H9 (cell line): Measurements from ENCODE around the gene ULK4. TPM values are rescaled to one million over a fixed set of nuclear protein-coding genes. Genes with fewer than 3 reads are reported as not detected.

Source experiments
- DNase-seq: peaks from one replicate; pipeline ENCODE4 v3.0.0-alpha.2; 2017
- H2AFZ ChIP-seq: one replicate; pipeline ENCODE4 v1.6.1; 2013; ENCODE audit warnings: mild to moderate bottlenecking, low read length, control low read depth, moderate library complexity
- H2AK5ac ChIP-seq: 2 replicates; pipeline ENCODE4 v1.6.1; 2013; ENCODE audit warnings: low read length, control low read depth, mixed read lengths; ENCODE audit not compliant: insufficient read length
- H2BK120ac ChIP-seq: one replicate; pipeline ENCODE4 v1.6.1; 2013; ENCODE audit warnings: low read depth, mild to moderate bottlenecking, low read length, control low read depth, inconsistent platforms; ENCODE audit not compliant: poor library complexity, severe bottlenecking
- H2BK12ac ChIP-seq: 2 replicates; pipeline ENCODE4 v1.6.1; 2013; ENCODE audit warnings: low read length, control low read depth, mixed read lengths, low read depth; ENCODE audit not compliant: insufficient read length
- H2BK15ac ChIP-seq: 2 replicates; pipeline ENCODE4 v1.6.1; 2013; ENCODE audit warnings: low read depth, low read length, control low read depth
- H2BK20ac ChIP-seq: one replicate; pipeline ENCODE4 v1.6.1; 2013; ENCODE audit warnings: low read depth, mild to moderate bottlenecking, low read length, control low read depth, inconsistent platforms; ENCODE audit not compliant: poor library complexity, severe bottlenecking
- H2BK5ac ChIP-seq: 2 replicates; pipeline ENCODE4 v1.6.1; 2013; ENCODE audit warnings: low read length, control low read depth, mixed read lengths; ENCODE audit not compliant: insufficient read length
- H3K14ac ChIP-seq: 2 replicates; pipeline ENCODE4 v1.6.1; 2013; ENCODE audit warnings: low read length, control low read depth; ENCODE audit not compliant: insufficient read depth
- H3K18ac ChIP-seq: 2 replicates; pipeline ENCODE4 v1.6.1; 2013; ENCODE audit warnings: low read depth, mild to moderate bottlenecking, mixed read lengths, low read length, control low read depth; ENCODE audit not compliant: insufficient read length
- H3K23ac ChIP-seq: 2 replicates; pipeline ENCODE4 v1.6.1; 2013; ENCODE audit warnings: low read length, control low read depth, mixed read lengths, low read depth; ENCODE audit not compliant: insufficient read length
- H3K23me2 ChIP-seq: 2 replicates; pipeline ENCODE4 v1.6.1; 2013; ENCODE audit warnings: low read depth, mild to moderate bottlenecking, mixed read lengths, low read length, control low read depth; ENCODE audit not compliant: insufficient read length, poor library complexity, severe bottlenecking
- H3K27ac ChIP-seq: 2 replicates; pipeline ENCODE4 v1.5.1; 2013; ENCODE audit warnings: low read length, control low read depth, mixed read lengths, low read depth; ENCODE audit not compliant: insufficient read length
- H3K27me3 ChIP-seq: 2 replicates; pipeline ENCODE4 v1.6.1; 2013; ENCODE audit warnings: low read length, control low read depth, inconsistent platforms; ENCODE audit not compliant: insufficient read depth
- H3K4ac ChIP-seq: 2 replicates; pipeline ENCODE4 v1.6.1; 2013; ENCODE audit warnings: low read depth, mild to moderate bottlenecking, control low read depth, inconsistent platforms, low read length, moderate library complexity
- H3K4me1 ChIP-seq: 2 replicates; pipeline ENCODE4 v1.6.1; 2013; ENCODE audit warnings: low read length, control low read depth, inconsistent platforms; ENCODE audit not compliant: insufficient read depth
- H3K4me2 ChIP-seq: 2 replicates; pipeline ENCODE4 v1.6.1; 2013; ENCODE audit warnings: low read length, control low read depth, mixed read lengths; ENCODE audit not compliant: insufficient read length, insufficient read depth
- H3K56ac ChIP-seq: 2 replicates; pipeline ENCODE4 v1.6.1; 2013; ENCODE audit warnings: low read depth, mild to moderate bottlenecking, mixed read lengths, low read length, control low read depth; ENCODE audit not compliant: insufficient read length
- H3K79me1 ChIP-seq: 2 replicates; pipeline ENCODE4 v1.6.1; 2013; ENCODE audit warnings: low read depth, mild to moderate bottlenecking, moderate library complexity, low read length, control low read depth, inconsistent platforms; ENCODE audit not compliant: insufficient read depth, poor library complexity, severe bottlenecking
- H3K79me2 ChIP-seq: 2 replicates; pipeline ENCODE4 v1.6.1; 2013; ENCODE audit warnings: low read length, control low read depth, inconsistent platforms; ENCODE audit not compliant: insufficient read depth
- H3K9ac ChIP-seq: 2 replicates; pipeline ENCODE4 v1.6.1; 2013; ENCODE audit warnings: low read length, control low read depth, mixed read lengths; ENCODE audit not compliant: insufficient read length; ENCODE audit errors: extremely low read depth
- H3K9me3 ChIP-seq: one replicate; pipeline ENCODE4 v1.6.1; 2013; ENCODE audit warnings: low read depth, low read length, inconsistent platforms; ENCODE audit not compliant: control insufficient read depth
- H3T11ph ChIP-seq: one replicate; pipeline ENCODE4 v1.6.1; 2013; ENCODE audit warnings: mild to moderate bottlenecking, low read length, control low read depth, inconsistent platforms
- H4K20me1 ChIP-seq: one replicate; pipeline ENCODE4 v1.6.1; 2013; ENCODE audit not compliant: control insufficient read depth, insufficient read length, insufficient read depth
- H4K5ac ChIP-seq: 2 replicates; pipeline ENCODE4 v1.6.1; 2013; ENCODE audit warnings: low read depth, mild to moderate bottlenecking, mixed read lengths, low read length, control low read depth; ENCODE audit not compliant: insufficient read length
- H4K8ac ChIP-seq: replicated peaks from 2 replicates; pipeline ENCODE4 v1.6.1; 2013; ENCODE audit warnings: low read length, control low read depth, mixed read lengths, low read depth; ENCODE audit not compliant: insufficient read length
- H4K91ac ChIP-seq: 2 replicates; pipeline ENCODE4 v1.6.1; 2013; ENCODE audit warnings: low read depth, mild to moderate bottlenecking, moderate library complexity, mixed read lengths, low read length, control low read depth; ENCODE audit not compliant: insufficient read length
- H3K27ac Mint-ChIP-seq, 3 experiments: 2 replicates in 2 of 3; 3 replicates in 1 of 3; pipeline ENCODE4 v1.8.0; 2020 to 2021; ENCODE audit warnings: mixed read lengths in 3 of 3, mild to moderate bottlenecking in 1 of 3, moderate library complexity in 1 of 3
- H3K27me3 Mint-ChIP-seq: 2 replicates; pipeline ENCODE4 v1.8.0; 2021; ENCODE audit warnings: low read depth, mild to moderate bottlenecking, moderate library complexity, mixed read lengths
- H3K36me3 Mint-ChIP-seq, 3 experiments: 2 replicates in 2 of 3; 3 replicates in 1 of 3; pipeline ENCODE4 v1.8.0; 2020 to 2021; ENCODE audit warnings: low read depth in 3 of 3, mixed read lengths in 3 of 3; ENCODE audit not compliant: insufficient read depth in 1 of 3
- H3K4me1 Mint-ChIP-seq, 2 experiments: 2 replicates each; pipeline ENCODE4 v1.8.0; 2020; ENCODE audit warnings: mixed read lengths in 2 of 2
- H3K4me3 Mint-ChIP-seq, 2 experiments: 2 replicates in 1 of 2; 3 replicates in 1 of 2; pipeline ENCODE4 v1.8.0; 2020 to 2021; ENCODE audit warnings: mild to moderate bottlenecking in 2 of 2, mixed read lengths in 2 of 2, moderate library complexity in 1 of 2
- H3K9me3 Mint-ChIP-seq, 2 experiments: 2 replicates in 1 of 2; 3 replicates in 1 of 2; pipeline ENCODE4 v1.8.0; 2020; ENCODE audit warnings: mild to moderate bottlenecking in 2 of 2, mixed read lengths in 2 of 2, moderate library complexity in 1 of 2
- WGBS: extraction: QIAGEN DNeasy Blood & Tissue Kit; methylation state at CpG from one replicate; pipeline ENCODE4 v1.1.7; 2013; ENCODE audit warnings: missing lambda C conversion rate, low lambda C conversion rate, mixed read lengths; ENCODE audit not compliant: insufficient read length; ENCODE audit errors: extremely low coverage; 5-methylcytosine and 5-hydroxymethylcytosine counted together
- total RNA-seq: library from RNA; stranded (reverse); gene quantifications from 2 replicates; pipeline ENCODE4 v1.2.1, GENCODE V29; 2021
- TF ChIP-seq, protein P1 (sequence below): fragments of 200-600 bp; sonication (generic); conservative IDR thresholded peaks from 3 replicates; pipeline ENCODE4 v1.8.0; 2021; ENCODE audit warnings: antibody characterized with exemption, mild to moderate bottlenecking

ULK4 gene
- total RNA-seq, 1 experiment from 2014 or later: 12.9 TPM

DNA sequence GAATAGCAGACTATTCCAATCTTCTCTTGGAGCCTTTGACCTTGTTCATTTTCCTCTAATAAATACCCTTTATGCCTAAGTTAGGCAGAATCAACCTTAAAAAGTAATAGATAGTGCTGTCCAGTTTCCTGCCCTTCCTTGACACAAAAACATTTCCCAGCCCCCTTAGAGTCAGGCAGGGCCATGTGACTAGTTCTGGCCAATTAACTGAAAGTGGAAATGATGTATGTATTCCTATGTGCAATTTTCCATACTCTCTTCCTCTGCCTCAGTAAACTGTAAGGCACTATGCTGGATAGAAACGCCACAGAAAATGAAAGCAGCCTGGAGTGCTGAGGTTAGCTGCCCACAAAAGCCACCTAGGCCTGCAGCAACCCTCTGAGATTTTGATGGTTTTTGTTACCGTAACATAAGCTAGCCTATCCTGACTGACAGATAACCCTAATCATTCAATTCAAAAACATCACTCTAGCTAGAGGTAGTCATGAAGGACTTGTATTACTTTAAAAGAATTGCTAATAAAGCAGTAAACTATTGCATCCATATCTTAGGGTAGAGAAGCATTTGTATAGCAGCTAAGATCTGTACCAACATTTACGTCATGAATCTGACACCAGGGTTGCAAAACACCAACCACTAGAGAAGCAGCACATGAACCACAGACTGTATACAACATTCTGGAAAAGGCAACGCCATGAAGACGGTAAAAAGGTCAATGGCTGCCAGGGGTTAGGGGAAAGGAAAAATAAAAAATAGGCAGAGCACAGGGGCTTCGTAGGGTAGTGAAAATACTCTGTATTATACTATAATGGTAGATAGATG lies 112.9 kb downstream of the ULK4 start:
- no peak overlapping the region for H3K27ac ChIP-seq
- H2BK20ac ChIP-seq: no peak overlapping the region
- H2AK5ac ChIP-seq: no peak overlapping the region
- H3K9ac ChIP-seq: no peak overlapping the region
- H3K27me3 Mint-ChIP-seq: no peaks in the 10 kb centered on the region
- no peak overlapping the region for H2BK15ac ChIP-seq
- H3K4me1 Mint-ChIP-seq: peaks cover 7 to 10% of the 10 kb centered on the region in 2 experiments
- H3K56ac ChIP-seq: no peak overlapping the region
- no peaks in the 10 kb centered on the region for H3K9me3 ChIP-seq
- no peaks in the 10 kb centered on the region for H3K79me1 ChIP-seq
- no peak overlapping the region for H2BK12ac ChIP-seq
- H4K91ac ChIP-seq: no peak overlapping the region
- H4K8ac ChIP-seq: no peak overlapping the region
- WGBS: no CpG with 5 or more reads among the region's 6 CpGs
- H3K4me2 ChIP-seq: no peak overlapping the region
- H3K36me3 Mint-ChIP-seq: peaks cover 0 to 2% (median 0%) of the 10 kb centered on the region in 3 experiments; a peak in 5 of 7 replicates
- no peak overlapping the region for H3K4me3 Mint-ChIP-seq
- H2BK5ac ChIP-seq: no peak overlapping the region
- no peaks in the 10 kb centered on the region for H3K79me2 ChIP-seq
- H3K14ac ChIP-seq: no peak overlapping the region
- H3K4me1 ChIP-seq: no peaks in the 10 kb centered on the region
- H2BK120ac ChIP-seq: no peak overlapping the region
- no peak overlapping the region for H3K27ac Mint-ChIP-seq
- no peak overlapping the region for H3K18ac ChIP-seq
- no peak overlapping the region for H4K5ac ChIP-seq
- no peak overlapping the region for H3T11ph ChIP-seq
- no peaks in the 10 kb centered on the region for H3K27me3 ChIP-seq
- no peaks in the 10 kb centered on the region for H3K23me2 ChIP-seq
- H3K9me3 Mint-ChIP-seq: no peaks in the 10 kb centered on the region
- DNase-seq: no peak
- no peaks in the 10 kb centered on the region for H4K20me1 ChIP-seq
- no peak overlapping the region for H3K23ac ChIP-seq
- H2AFZ ChIP-seq: no peak overlapping the region
- H3K4ac ChIP-seq: no peak overlapping the region
- TF ChIP-seq, protein P1, sequence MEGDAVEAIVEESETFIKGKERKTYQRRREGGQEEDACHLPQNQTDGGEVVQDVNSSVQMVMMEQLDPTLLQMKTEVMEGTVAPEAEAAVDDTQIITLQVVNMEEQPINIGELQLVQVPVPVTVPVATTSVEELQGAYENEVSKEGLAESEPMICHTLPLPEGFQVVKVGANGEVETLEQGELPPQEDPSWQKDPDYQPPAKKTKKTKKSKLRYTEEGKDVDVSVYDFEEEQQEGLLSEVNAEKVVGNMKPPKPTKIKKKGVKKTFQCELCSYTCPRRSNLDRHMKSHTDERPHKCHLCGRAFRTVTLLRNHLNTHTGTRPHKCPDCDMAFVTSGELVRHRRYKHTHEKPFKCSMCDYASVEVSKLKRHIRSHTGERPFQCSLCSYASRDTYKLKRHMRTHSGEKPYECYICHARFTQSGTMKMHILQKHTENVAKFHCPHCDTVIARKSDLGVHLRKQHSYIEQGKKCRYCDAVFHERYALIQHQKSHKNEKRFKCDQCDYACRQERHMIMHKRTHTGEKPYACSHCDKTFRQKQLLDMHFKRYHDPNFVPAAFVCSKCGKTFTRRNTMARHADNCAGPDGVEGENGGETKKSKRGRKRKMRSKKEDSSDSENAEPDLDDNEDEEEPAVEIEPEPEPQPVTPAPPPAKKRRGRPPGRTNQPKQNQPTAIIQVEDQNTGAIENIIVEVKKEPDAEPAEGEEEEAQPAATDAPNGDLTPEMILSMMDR: no peak
